ENCODE measurements around the gene CLEC2B.

GRCh38 chr12:9910716-9911421 is 41.7 kb upstream of the CLEC2B start:
- TF ChIP-seq CTCF (IDR thresholded peaks at IDR 0.05; ENCODE audit: insufficient read depth, low read length, poor library complexity, severe bottlenecking) (no peak), EZH2phosphoT487 (conservative IDR thresholded peaks at IDR 0.05; ENCODE audit: low read length) (no peak)

Data from SU-DHL-6 (cell line).